Cardiac muscle cell (in vitro differentiated cells and primary cell): Measurements from ENCODE around the gene ILRUN. TPM values are rescaled to one million over a fixed set of nuclear protein-coding genes. Genes with fewer than 3 reads are reported as not detected.
"Not testable (repeated sequence)": the region's sequence is repeated elsewhere in the genome, so short reads cannot be mapped to it uniquely, and the experiment has no call there.

Experiments used
- DNase-seq, 2 donors: peaks; one replicate each; pipeline versions ENCODE4 v3.0.0 to v3.0.0-alpha.2; 2010 to 2017; ENCODE audit warnings: low read depth in 1 of 2, low spot score in 1 of 2
- H3K27ac ChIP-seq: fragments of 200-600 bp; sonication (generic); 2 replicates; pipeline ENCODE4 v1.5.1; 2016
- H3K27me3 ChIP-seq: fragments of 200-600 bp; sonication (generic); 2 replicates; pipeline ENCODE4 v1.6.0; 2016; ENCODE audit warnings: control low read depth
- H3K36me3 ChIP-seq: fragments of 200-600 bp; sonication (generic); 2 replicates; pipeline ENCODE4 v1.5.1; 2016; ENCODE audit warnings: control low read depth
- H3K4me1 ChIP-seq: fragments of 200-600 bp; sonication (generic); 2 replicates; pipeline ENCODE4 v1.8.1; 2017; ENCODE audit warnings: low read depth, mild to moderate bottlenecking, mixed run types
- H3K4me3 ChIP-seq: fragments of 200-600 bp; sonication (generic); 2 replicates; pipeline ENCODE4 v1.5.1; 2016; ENCODE audit warnings: mild to moderate bottlenecking
- H3K9me3 ChIP-seq: fragments of 200-600 bp; sonication (generic); 2 replicates; pipeline ENCODE4 v1.5.1; 2017; ENCODE audit warnings: low read depth, mild to moderate bottlenecking, control low read depth
- polyA plus RNA-seq: library from polyadenylated mRNA; unstranded; fragments of >200 nt; fragmentation: Nextera tagmentation; extraction: Ambion mirVana; gene quantifications from 2 replicates; pipeline ENCODE4 v1.2.1, GENCODE V29; 2016
- total RNA-seq: library from RNA; depleted of rRNA; stranded (reverse); fragments of >200 nt; gene quantifications from 2 replicates; pipeline ENCODE4 v1.2.3, GENCODE V29; 2016
- TF ChIP-seq, protein P1 (sequence below): IDR thresholded peaks from 2 replicates; pipeline ENCODE4 v1.5.1; 2012; ENCODE audit warnings: low read depth, mild to moderate bottlenecking, low read length

The ILRUN gene
- total and polyA plus RNA-seq, 2 experiments from 2014 or later = 14.6 to 55.9 TPM

DNA sequence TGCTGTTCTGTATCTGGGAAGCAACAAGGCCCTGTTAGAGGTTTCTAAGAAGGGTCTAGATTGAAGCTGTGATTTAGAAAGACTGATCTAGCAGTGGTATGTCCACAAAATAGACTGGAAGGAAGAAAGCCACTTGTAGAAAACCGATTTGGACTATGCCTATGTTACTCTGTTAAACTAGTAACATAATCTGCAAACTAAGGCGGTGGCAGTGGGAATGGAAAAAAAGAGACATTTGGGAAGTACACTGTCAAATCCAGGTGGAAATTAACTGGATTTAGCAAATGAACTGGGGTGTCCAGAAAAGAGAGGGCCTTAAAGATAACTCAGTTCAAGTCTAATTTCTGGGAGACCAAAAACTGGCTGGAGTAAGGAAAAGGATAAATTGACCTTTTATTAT lies 11.6 kb downstream of the ILRUN start:
- Histone ChIP-seq H3K4me3 (no peak overlapping the region), H3K36me3 (no peaks in the 10 kb centered on the region), H3K27ac (peak overlapping the region; percentile 50), H3K9me3 (no peaks in the 10 kb centered on the region), H3K4me1 (peaks cover 14% of the 10 kb centered on the region), H3K27me3 (no peaks in the 10 kb centered on the region)
- DNase-seq = no peak
- TF ChIP-seq, protein P1, sequence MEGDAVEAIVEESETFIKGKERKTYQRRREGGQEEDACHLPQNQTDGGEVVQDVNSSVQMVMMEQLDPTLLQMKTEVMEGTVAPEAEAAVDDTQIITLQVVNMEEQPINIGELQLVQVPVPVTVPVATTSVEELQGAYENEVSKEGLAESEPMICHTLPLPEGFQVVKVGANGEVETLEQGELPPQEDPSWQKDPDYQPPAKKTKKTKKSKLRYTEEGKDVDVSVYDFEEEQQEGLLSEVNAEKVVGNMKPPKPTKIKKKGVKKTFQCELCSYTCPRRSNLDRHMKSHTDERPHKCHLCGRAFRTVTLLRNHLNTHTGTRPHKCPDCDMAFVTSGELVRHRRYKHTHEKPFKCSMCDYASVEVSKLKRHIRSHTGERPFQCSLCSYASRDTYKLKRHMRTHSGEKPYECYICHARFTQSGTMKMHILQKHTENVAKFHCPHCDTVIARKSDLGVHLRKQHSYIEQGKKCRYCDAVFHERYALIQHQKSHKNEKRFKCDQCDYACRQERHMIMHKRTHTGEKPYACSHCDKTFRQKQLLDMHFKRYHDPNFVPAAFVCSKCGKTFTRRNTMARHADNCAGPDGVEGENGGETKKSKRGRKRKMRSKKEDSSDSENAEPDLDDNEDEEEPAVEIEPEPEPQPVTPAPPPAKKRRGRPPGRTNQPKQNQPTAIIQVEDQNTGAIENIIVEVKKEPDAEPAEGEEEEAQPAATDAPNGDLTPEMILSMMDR = no peak

DNA sequence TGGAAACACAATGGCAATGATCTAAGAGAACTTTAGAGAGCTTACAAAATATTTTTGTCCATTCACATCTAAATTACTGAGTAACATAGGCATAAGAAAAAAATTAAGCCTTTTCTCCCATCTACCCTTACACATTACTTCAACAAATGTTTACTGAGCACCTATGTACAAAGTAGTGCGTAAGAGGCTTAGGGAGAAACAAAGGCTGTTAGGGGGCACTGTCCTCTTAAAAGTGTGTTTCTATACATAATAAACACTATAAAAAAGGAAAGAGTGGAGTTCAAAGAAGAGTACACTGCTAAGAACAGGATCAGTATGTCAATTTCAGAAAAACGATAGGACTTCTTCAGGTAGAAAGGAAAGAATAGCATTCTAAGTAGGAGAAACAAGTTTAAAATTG lies 12.2 kb downstream of the ILRUN start:
- H3K9me3 ChIP-seq = no peaks in the 10 kb centered on the region
- no peak for DNase-seq
- H3K4me3 ChIP-seq = no peak overlapping the region
- peak overlapping the region; percentile 50 for H3K27ac ChIP-seq
- peaks cover 18% of the 10 kb centered on the region for H3K4me1 ChIP-seq
- no peaks in the 10 kb centered on the region for H3K36me3 ChIP-seq
- TF ChIP-seq, protein P1 = no peak
- H3K27me3 ChIP-seq = no peaks in the 10 kb centered on the region

DNA sequence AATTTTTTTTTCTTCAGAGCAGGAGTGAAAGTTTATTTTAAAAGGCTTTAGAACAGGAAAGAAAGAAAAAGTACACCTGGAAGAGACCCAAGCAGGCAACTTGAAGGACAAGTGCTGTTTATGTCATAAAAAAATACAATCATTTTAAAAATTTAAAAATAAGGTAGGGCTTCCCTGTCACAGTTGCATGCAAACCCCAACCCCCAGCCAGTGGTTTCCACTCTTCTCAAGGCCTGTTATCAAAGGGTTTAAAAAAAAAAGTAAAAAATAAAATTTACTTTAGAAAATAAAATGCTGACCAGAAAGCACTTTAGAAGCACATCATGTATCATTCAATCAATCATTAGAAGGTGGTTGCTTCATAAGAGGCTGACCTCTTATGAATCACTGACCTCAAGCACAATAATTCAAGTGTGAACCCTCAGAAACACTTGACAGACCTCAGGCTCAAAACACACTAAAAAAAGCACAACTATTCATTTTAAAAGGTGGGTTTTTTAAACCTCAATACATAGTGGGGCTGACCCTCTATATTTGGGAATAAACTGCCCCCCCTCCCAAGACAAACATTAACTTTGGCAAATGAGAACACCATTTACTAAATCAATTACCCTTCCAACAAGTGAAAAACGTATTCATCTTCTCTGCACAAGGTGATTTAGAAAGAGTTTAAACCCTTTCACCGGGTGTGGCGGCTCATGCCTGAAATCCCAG lies 15.6 kb downstream of the ILRUN start:
- no peak for DNase-seq
- Histone ChIP-seq H3K27me3 (no peaks in the 10 kb centered on the region), H3K4me1 (peaks cover 18% of the 10 kb centered on the region), H3K27ac (peak overlapping the region; percentile 55), H3K4me3 (no peak overlapping the region), H3K36me3 (no peaks in the 10 kb centered on the region), H3K9me3 (no peaks in the 10 kb centered on the region)
- TF ChIP-seq, protein P1 = no peak

DNA sequence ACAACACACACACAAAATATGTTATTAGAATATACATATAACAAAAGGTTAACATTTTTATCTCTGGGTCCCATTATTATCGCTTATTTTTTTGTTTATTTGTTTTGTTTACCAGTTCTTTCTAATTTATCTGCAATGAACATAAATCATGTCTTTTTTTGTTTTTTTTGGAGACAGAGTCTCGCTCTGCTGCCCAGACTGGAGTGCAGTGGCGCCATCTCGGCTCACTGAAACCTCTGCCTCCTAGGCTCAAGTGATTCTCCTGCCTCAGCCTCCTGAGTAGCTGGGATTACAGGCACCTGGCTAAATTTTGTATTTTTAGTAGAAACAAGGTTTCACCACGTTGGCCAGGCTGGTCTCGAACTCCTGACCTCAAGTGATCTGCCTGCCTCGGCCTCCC lies 16.3 kb downstream of the ILRUN start:
- H3K36me3 ChIP-seq, H3K4me3 ChIP-seq, H3K27me3 ChIP-seq, DNase-seq, H3K9me3 ChIP-seq: not testable (repeated sequence)
- Histone ChIP-seq H3K27ac (peak overlapping the region; percentile 62), H3K4me1 (peaks cover 18% of the 10 kb centered on the region)

DNA sequence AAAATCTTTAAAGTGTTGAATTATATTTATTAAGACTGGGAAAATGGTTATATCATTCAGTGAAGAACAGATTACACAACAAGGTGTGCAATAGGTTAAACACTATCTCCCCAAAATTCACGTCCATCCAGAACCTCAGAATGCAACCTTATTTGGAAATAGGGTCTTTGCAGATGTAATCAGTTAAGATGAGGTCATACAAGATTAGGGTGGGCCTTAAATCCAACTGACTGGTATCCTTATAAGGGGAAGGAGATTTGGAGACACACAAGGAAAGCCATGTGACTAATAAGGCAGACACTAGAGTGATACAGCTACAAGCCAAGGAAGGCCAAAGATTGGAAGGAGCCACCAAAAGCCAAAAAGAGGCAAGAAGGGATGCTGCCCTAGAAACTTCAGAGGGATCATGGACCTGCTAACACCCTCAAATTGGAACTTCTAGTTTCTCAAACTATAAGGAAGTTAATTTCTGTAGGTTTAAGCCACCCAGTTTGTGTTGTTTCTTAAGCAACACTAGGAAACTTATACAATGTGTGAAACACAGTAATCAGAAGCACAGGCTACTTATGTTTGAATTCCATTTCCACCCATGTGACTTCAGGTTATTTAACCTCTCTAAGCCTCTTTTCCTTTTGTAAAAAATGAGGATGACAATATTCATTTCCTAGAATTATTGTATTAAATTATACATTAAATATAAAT lies 16.9 kb downstream of the ILRUN start:
- Histone ChIP-seq H3K4me1 (peaks cover 18% of the 10 kb centered on the region), H3K4me3 (no peak overlapping the region), H3K36me3 (no peaks in the 10 kb centered on the region), H3K27me3 (no peaks in the 10 kb centered on the region), H3K9me3 (no peaks in the 10 kb centered on the region), H3K27ac (peak overlapping the region; percentile 62)
- peak in 1 of 2 donors; percentile 27 for DNase-seq
- TF ChIP-seq, protein P1 = no peak

DNA sequence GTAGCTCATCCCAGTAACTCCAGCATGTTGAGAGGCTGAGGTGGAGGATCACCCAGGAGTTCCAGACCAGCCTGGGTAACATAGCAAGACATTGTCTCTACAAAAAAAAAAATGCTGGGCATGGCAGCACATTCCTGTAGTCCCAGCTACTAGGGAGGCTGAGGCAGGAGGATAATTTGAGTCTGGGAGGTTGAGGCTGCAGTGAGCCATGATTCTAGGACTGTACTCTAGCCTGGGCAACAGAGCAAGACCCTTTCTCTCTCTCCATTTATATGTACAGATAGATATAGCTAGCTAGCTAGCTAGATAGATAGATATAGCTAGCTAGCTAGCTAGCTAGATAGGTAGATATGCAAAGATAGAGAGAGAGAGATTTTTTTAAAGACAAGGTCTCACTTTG lies 20.4 kb downstream of the ILRUN start:
- TF ChIP-seq, protein P1 = no peak
- Histone ChIP-seq H3K36me3 (no peaks in the 10 kb centered on the region), H3K27ac (no peak overlapping the region), H3K4me1 (peaks cover 15% of the 10 kb centered on the region), H3K27me3 (no peaks in the 10 kb centered on the region), H3K9me3 (no peaks in the 10 kb centered on the region), H3K4me3 (no peak overlapping the region)
- no peak for DNase-seq

DNA sequence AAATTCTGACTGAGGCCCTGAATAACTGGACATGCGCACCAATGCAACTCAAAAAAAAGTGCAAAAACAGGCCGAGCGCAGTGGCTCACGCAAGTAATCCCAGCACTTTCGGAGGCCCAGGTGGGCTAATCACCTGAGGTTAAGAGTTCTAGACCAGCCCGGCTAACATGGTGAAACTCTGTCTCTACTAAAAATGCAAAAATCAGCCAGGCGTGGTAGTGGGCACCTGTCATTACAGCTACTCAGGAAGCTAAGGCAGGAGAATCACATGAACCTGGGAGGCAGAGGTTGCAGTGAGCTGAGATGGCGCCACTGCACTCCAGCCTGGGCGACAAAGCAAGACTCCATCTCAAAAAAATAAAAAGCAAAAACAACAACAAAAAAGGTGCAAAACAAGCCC lies 21.6 kb downstream of the ILRUN start:
- not testable (repeated sequence) for DNase-seq, H3K27me3 ChIP-seq, H3K9me3 ChIP-seq, H3K27ac ChIP-seq, H3K4me3 ChIP-seq, H3K4me1 ChIP-seq, H3K36me3 ChIP-seq
